Vagina (tissue), 2 donors: ENCODE data around the gene LCN1.
"Not testable (repeated sequence)": the region's sequence is repeated elsewhere in the genome, so short reads cannot be mapped to it uniquely, and the experiment has no call there.

ENCODE experiments used
- CTCF ChIP-seq, 3 experiments: fragments of 450-650 bp in 2 of 3; fragments of 200-600 bp in 1 of 3; sonication (generic) in 1 of 3; IDR thresholded peaks; one replicate each; pipeline ENCODE4 v1.5.1; 2017 to 2019; ENCODE audit warnings: antibody characterized with exemption in 3 of 3, mild to moderate bottlenecking in 2 of 3, moderate library complexity in 2 of 3
- POLR2A ChIP-seq, 2 donors: fragments of 450-650 bp; IDR thresholded peaks; one replicate each; pipeline ENCODE4 v1.6.1; 2017; ENCODE audit warnings: antibody characterized with exemption in 2 of 2, mild to moderate bottlenecking in 2 of 2, moderate library complexity in 2 of 2

GRCh38 chr9:135535631-135536030 is 14.4 kb downstream of the LCN1 start:
- not testable (repeated sequence) for TF ChIP-seq POLR2A, CTCF (IDR thresholded peaks at IDR 0.05)
